Tibial nerve (tissue), 3 donors: ENCODE results near the gene SPHKAP.

ENCODE experiments used
- POLR2A ChIP-seq, 2 donors: fragments of 450-650 bp; IDR thresholded peaks; one replicate each; pipeline ENCODE4 v1.6.1; 2017; ENCODE audit warnings: antibody characterized with exemption in 2 of 2, mild to moderate bottlenecking in 2 of 2, moderate library complexity in 2 of 2
- TF ChIP-seq, protein P1 (sequence below), 5 experiments: fragments of 200-600 bp in 3 of 5; fragments of 450-650 bp in 2 of 5; sonication (generic) in 3 of 5; IDR thresholded peaks; one replicate each; pipeline ENCODE4 v1.5.1; 2016 to 2019; ENCODE audit warnings: antibody characterized with exemption in 5 of 5, mild to moderate bottlenecking in 3 of 5, moderate library complexity in 2 of 5

DNA sequence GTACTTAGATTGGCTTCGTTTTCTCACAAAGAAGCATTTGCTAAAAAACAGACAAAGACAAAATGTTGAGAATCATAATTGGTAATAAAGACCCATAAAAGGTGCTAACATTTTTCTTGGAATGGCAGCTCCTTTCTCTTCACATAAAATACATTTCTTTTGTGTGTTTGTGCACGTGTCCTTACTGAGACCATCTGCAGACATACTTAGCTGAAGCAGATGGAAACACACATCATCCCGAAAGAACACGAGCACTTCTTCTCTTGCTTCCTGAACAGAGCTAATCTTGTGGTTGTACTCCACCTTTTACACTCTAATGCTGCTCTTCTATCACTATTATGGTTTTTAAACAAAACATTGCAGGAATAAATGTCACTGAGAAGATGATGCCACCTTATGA is 142.5 kb downstream of the SPHKAP start:
- TF ChIP-seq, protein P1, sequence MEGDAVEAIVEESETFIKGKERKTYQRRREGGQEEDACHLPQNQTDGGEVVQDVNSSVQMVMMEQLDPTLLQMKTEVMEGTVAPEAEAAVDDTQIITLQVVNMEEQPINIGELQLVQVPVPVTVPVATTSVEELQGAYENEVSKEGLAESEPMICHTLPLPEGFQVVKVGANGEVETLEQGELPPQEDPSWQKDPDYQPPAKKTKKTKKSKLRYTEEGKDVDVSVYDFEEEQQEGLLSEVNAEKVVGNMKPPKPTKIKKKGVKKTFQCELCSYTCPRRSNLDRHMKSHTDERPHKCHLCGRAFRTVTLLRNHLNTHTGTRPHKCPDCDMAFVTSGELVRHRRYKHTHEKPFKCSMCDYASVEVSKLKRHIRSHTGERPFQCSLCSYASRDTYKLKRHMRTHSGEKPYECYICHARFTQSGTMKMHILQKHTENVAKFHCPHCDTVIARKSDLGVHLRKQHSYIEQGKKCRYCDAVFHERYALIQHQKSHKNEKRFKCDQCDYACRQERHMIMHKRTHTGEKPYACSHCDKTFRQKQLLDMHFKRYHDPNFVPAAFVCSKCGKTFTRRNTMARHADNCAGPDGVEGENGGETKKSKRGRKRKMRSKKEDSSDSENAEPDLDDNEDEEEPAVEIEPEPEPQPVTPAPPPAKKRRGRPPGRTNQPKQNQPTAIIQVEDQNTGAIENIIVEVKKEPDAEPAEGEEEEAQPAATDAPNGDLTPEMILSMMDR (IDR thresholded peaks at IDR 0.05) = no peak
- TF ChIP-seq POLR2A (IDR thresholded peaks at IDR 0.05) = no peak
